Ovary (tissue), 9 donors: ENCODE measurements around the gene SYNPO2. TPM values are rescaled to one million over a fixed set of nuclear protein-coding genes. Genes with fewer than 3 reads are reported as not detected.
"Not testable (repeated sequence)": the region's sequence is repeated elsewhere in the genome, so short reads cannot be mapped to it uniquely, and the experiment has no call there.

Source experiments
- DNase-seq, 5 donors: peaks; one replicate each; pipeline ENCODE4 v3.0.0-alpha.2; 2019 to 2020
- H3K27ac ChIP-seq, 2 donors: fragments of 200-600 bp; one replicate each; pipeline versions ENCODE4 v1.5.1 to v1.8.0; 2019 to 2022
- H3K27me3 ChIP-seq: fragments of 200-600 bp; one replicate; pipeline ENCODE4 v1.8.0; 2022
- H3K36me3 ChIP-seq: fragments of 200-600 bp; sonication (generic); one replicate; pipeline ENCODE4 v1.5.1; 2019
- H3K4me1 ChIP-seq: one replicate; pipeline ENCODE4 v1.8.1; 2013; ENCODE audit warnings: mild to moderate bottlenecking, moderate library complexity; ENCODE audit not compliant: insufficient read depth
- H3K4me3 ChIP-seq: fragments of 200-600 bp; sonication (generic); one replicate; pipeline ENCODE4 v1.5.1; 2017
- H3K9me3 ChIP-seq, 2 donors: fragments of 200-600 bp in 1 of 2; sonication (generic) in 1 of 2; one replicate each; pipeline versions ENCODE4 v1.5.1 to v1.8.1; 2013 to 2019; ENCODE audit warnings: mild to moderate bottlenecking in 1 of 2, moderate library complexity in 1 of 2
- EP300 ChIP-seq: sonication (generic); formaldehyde crosslinking; IDR thresholded peaks from one replicate; pipeline ENCODE4 v1.6.1; 2017; ENCODE audit warnings: antibody characterized with exemption
- POLR2A ChIP-seq: fragments of 450-650 bp; IDR thresholded peaks from one replicate; pipeline ENCODE4 v1.6.1; 2017; ENCODE audit warnings: antibody characterized with exemption, mild to moderate bottlenecking, moderate library complexity
- WGBS, 3 donors: extraction: QIAGEN DNeasy Blood & Tissue Kit in 1 of 3; methylation state at CpG; one replicate each; pipeline versions ENCODE4 v1.1.5 to v1.1.7; 2013 to 2017; 5-methylcytosine and 5-hydroxymethylcytosine counted together
- intact Hi-C, 4 donors: fragments of 100-400 bp; cut with DNase I; formaldehyde crosslinking; loops; one replicate each; pipeline versions ENCODE4 v1.11.0 to v1.15.1; 2022 to 2023
- polyA plus RNA-seq, 2 donors: library from polyadenylated mRNA; stranded (reverse); fragments of 200-250 nt in 1 of 2; fragments of 350-450 nt in 1 of 2; fragmentation: Illumina TruSeq in 1 of 2; extraction: RNeasy Lipid Tissue Mini Kit (QIAGEN cat#74804) in 1 of 2; gene quantifications; one replicate each; pipeline ENCODE4 v1.2.3, GENCODE V29; 2013 to 2014
- total RNA-seq, 7 donors: library from RNA; depleted of rRNA in 2 of 7; stranded (reverse); fragments of >200 nt in 2 of 7; fragmentation: NEBNext Ultra II Directional in 3 of 7; extraction: Animal tissue kit (Norgen Biotek cat#: 25700) in 3 of 7; gene quantifications; one replicate each; pipeline versions ENCODE4 v1.1.0 to v1.2.4, GENCODE V29; 2016 to 2023
- TF ChIP-seq, protein P1 (sequence below), 3 donors: fragments of 450-650 bp in 2 of 3; fragments of 200-600 bp in 1 of 3; IDR thresholded peaks; one replicate each; pipeline versions ENCODE4 v1.5.1 to v1.8.0; 2016 to 2022; ENCODE audit warnings: antibody characterized with exemption in 3 of 3, mild to moderate bottlenecking in 1 of 3
- donor health status: DM: no; HTN: no; CAD: no; lungs with moderate emphysema.
- donor health status: DM: no; HTN: no; CAD: no.
- donor health status: Bipolar disorder and iron deficiency.
- donor health status: DM: yes; HTN: yes; CAD: no.
- donor health status: DM: no; HTN: no; CAD: no.
- donor health status: DM: yes; HTN: yes; CAD: no.

The SYNPO2 gene
- total and polyA plus RNA-seq, 9 donors, result 54.8 to 265 (median 121) TPM

DNA sequence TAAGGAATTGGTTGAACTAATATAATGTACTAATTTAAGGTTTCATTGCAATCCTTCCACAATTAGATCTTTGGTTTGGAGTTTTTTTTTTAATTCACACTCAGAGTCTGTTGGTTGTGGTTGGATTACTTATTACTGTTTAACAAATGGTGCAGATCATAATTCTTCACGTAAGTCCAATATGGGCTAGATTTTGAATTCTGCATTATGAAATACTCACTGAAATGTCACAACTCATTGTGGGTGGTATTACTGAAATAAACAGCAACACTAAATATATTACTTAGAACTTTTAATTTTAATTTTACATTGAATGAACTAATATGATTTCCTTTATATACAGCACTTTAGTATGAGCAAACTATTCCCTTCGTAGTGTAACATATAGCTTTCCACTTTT lies 152.7 kb downstream of the SYNPO2 start:
- TF ChIP-seq EP300, result no peak
- TF ChIP-seq POLR2A, result no peak
- Histone ChIP-seq H3K27me3 (no peaks in the 10 kb centered on the region), H3K36me3 (no peaks in the 10 kb centered on the region), H3K4me1 (peaks cover 14% of the 10 kb centered on the region), H3K27ac (peak overlapping the region in 1 of 2 donors; percentile 64), H3K9me3 (no peaks in the 10 kb centered on the region), H3K4me3 (no peak overlapping the region)
- intact Hi-C loops, result loop anchor here in 2 of 4 donors (5.0 to 10.0 kb wide), 3 partner anchors 173 to 246 kb away; partner anchors contain the start of gene USP53 (in 1 of the 2)
- WGBS, 3 donors, result 72 to 79% (median 77%) methylated on average over 2 of the region's 2 CpGs
- DNase-seq, result no peak

- H3K27ac ChIP-seq, result peak overlapping the region in 1 of 2 donors; percentile 63
- peak in 3 of 5 donors; percentile 29 to 72 (median 35) for DNase-seq
- H3K27me3 ChIP-seq, result no peaks in the 10 kb centered on the region
- TF ChIP-seq EP300, result no peak
- TF ChIP-seq POLR2A, result no peak
- TF ChIP-seq, protein P1, sequence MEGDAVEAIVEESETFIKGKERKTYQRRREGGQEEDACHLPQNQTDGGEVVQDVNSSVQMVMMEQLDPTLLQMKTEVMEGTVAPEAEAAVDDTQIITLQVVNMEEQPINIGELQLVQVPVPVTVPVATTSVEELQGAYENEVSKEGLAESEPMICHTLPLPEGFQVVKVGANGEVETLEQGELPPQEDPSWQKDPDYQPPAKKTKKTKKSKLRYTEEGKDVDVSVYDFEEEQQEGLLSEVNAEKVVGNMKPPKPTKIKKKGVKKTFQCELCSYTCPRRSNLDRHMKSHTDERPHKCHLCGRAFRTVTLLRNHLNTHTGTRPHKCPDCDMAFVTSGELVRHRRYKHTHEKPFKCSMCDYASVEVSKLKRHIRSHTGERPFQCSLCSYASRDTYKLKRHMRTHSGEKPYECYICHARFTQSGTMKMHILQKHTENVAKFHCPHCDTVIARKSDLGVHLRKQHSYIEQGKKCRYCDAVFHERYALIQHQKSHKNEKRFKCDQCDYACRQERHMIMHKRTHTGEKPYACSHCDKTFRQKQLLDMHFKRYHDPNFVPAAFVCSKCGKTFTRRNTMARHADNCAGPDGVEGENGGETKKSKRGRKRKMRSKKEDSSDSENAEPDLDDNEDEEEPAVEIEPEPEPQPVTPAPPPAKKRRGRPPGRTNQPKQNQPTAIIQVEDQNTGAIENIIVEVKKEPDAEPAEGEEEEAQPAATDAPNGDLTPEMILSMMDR (IDR thresholded peaks at IDR 0.05), result peak in 2 of 3 donors; percentile 53 to 57
- H3K4me3 ChIP-seq, result no peak overlapping the region
- intact Hi-C loops, result loop anchor here in 2 of 4 donors (5.0 to 10.0 kb wide), 3 partner anchors 173 to 245 kb away; partner anchors contain the start of gene USP53 (in 1 of the 2)
- H3K4me1 ChIP-seq, result peaks cover 15% of the 10 kb centered on the region
- no peaks in the 10 kb centered on the region for H3K36me3 ChIP-seq
- 4 to 11% (median 9%) methylated on average over 6 of the region's 6 CpGs for WGBS, 3 donors
- no peaks in the 10 kb centered on the region for H3K9me3 ChIP-seq
These were observed 153.4 kb downstream of the SYNPO2 start for GRCh38 chr4:119041951-119042560.

DNA sequence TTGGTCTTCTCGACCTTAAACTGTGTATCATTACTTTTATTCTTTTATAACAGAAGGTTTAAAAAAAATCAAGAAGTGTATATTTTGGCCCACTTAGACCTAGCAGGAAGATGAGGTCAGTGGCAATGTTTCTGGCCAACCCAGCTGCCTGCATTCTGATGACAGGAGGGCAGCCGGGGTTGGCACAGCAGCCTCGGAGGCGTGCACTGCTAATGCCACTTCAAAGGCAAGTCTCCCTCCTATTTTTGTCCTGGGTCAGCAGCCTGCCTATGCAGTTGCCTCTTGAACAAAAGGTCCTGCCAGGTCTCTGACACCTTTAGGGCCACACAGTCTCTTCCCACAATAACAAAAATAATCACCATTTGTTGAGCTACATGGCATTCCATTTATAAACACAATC lies 157.6 kb downstream of the SYNPO2 start:
- 48 to 64% (median 52%) methylated on average over 4 of the region's 4 CpGs for WGBS, 3 donors
- no peak for TF ChIP-seq EP300
- TF ChIP-seq, protein P1 (IDR thresholded peaks at IDR 0.05), result no peak
- TF ChIP-seq POLR2A, result no peak
- Histone ChIP-seq H3K36me3 (no peaks in the 10 kb centered on the region), H3K27ac (peak overlapping the region in 1 of 2 donors; percentile 11), H3K4me1 (peaks cover 12% of the 10 kb centered on the region), H3K27me3 (no peaks in the 10 kb centered on the region), H3K9me3 (no peaks in the 10 kb centered on the region), H3K4me3 (no peak overlapping the region)
- DNase-seq, result no peak
- intact Hi-C loops, result loop anchor here in 1 of 4 donors (10.0 kb wide), 1 partner anchor 169 kb away; the partner anchor contains the start of gene USP53

- peaks cover 12% of the 10 kb centered on the region for H3K4me1 ChIP-seq
- H3K27me3 ChIP-seq, DNase-seq, H3K9me3 ChIP-seq, H3K27ac ChIP-seq, H3K4me3 ChIP-seq, H3K36me3 ChIP-seq: not testable (repeated sequence)
- intact Hi-C loops, result loop anchor here in 1 of 4 donors (10.0 kb wide), 1 partner anchor 168 kb away; the partner anchor contains the start of gene USP53
- WGBS, 3 donors, result 65 to 74% (median 66%) methylated on average over 5 of the region's 5 CpGs
These were observed 158.4 kb downstream of the SYNPO2 start for GRCh38 chr4:119047059-119047458.

DNA sequence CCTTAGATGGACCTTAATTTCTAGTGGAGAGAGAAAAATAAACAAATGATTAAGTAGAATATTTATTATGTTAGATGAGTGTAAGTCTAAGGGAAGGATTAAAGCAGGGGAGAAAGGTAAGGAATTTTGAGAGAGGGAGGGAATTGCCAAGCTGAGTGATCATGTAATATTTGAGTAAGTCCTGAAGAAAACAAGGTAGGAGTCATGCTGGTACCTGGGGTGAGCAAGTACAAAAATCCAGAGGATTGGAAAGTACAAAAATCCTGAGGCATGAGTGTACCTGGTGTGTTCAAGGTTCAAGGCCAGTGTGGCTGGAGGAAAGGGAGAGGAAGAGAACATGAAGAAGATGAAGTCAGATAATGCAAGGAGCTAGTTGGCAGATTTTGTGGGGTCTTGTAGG lies 159.8 kb downstream of the SYNPO2 start:
- Histone ChIP-seq H3K4me3 (no peak overlapping the region), H3K4me1 (peaks cover 10% of the 10 kb centered on the region), H3K27me3 (no peaks in the 10 kb centered on the region), H3K27ac (no peak overlapping the region), H3K36me3 (no peaks in the 10 kb centered on the region), H3K9me3 (no peaks in the 10 kb centered on the region)
- no peak for DNase-seq
- intact Hi-C loops, result loop anchor here in 1 of 4 donors (10.0 kb wide), 1 partner anchor 166 kb away; the partner anchor contains the start of gene USP53
- TF ChIP-seq EP300 (no peak), POLR2A (no peak)
- TF ChIP-seq, protein P1 (IDR thresholded peaks at IDR 0.05), result no peak
